ENCODE results near the gene NAT8L. TPM values are rescaled to one million over a fixed set of nuclear protein-coding genes. Genes with fewer than 3 reads are reported as not detected.

NAT8L gene
- total RNA-seq, 1 experiment from 2014 or later = 0.05 TPM

GRCh38 chr4:2075171-2075986, 16.3 kb downstream of the NAT8L start:
- no peak for DNase-seq (ENCODE audit: low read depth)

DNA sequence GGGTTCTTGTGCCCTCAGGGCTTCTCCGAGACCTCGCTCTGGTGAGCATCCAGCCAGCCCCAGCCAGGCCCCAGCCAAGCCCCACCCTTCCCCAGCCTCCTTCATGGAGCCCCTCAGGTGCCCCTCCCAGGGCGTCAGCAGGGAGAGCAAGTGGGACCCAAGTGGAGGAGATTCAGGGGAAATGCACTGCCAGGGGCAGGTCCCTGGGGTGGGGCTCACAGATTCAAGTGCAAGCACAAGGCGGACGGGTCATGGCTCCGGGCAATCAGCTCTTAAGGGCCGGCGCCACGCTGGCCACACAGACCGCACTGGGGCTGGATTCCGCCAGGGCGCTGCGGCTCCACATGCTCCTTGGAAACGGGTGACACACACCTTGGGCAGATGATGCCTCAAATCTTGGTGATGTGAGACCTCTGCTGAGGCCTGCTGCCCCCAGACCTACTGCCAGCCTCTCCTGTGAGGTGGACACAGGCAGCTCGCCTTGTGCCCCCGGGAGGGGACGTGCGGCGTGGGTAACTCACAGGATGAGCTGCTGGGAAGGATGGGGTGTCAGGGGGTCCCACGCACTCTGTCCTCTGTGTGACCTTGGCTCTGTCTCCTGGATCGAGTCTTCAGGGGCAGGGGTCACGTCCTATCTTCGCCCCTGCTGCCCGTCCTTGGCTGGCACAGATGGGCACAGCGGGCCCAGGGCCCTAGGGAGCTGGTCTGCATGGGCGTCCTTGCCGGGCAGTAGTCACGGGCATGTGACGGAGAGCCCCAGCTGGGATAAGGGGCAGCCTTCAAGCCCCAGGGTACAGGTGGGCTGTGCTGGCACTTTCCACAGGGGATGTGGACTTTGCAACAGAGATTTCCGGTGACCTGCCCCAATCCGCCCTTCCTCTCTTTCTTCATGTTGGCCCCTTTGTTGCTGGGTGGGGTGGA, 17.1 kb downstream of the NAT8L start:
- DNase-seq (ENCODE audit: low read depth) = no peak

GRCh38 chr4:2076908-2077536, 17.9 kb downstream of the NAT8L start:
- DNase-seq (ENCODE audit: low read depth) = no peak

DNA sequence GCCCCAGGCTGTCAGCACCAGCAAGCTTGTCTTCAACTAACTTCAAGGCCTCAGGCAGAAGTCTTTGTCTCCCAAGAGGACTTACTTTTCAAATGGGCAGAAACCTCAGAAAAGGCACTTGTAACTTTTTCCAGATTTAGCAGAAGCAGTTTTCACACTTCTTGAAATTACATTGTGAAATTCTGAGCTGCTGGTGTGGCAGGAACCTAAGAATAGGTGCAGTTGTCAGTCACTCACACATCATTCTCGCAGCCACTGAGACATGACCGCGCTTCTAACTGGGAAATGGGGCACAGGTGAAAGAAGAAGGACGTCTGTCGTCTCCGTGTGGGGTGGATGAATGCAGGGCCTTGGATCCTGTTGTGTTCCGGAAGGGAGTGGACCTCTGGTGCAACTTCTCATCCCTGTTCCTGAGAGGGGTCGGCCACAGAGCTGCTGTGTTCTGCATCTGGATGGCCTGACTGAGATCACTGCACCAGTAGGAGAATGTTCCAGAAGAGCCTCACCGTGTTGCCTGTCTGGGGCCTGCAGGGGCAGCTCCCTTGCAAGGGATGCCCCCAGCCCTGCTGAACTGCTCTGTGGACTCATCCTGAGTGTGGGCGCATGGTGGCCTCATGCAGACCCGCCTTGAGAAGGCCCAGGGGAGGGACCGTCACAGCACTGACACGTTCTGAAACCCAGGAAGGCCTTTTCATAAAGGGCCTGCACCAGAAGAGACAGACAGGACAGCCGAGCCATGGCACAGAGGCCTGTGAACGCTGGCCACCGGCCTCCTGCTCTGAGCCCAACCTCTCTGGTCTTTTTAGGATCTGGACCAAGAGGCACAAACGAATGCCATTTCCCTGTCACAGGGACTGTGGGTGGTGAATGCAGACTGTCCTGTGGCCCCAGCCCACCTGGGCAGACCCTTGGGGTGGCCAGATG, 18.7 kb downstream of the NAT8L start:
- no peak for DNase-seq (ENCODE audit: low read depth)

GRCh38 chr4:2078584-2078983, 19.5 kb downstream of the NAT8L start:
- DNase-seq (ENCODE audit: low read depth) = no peak

DNA sequence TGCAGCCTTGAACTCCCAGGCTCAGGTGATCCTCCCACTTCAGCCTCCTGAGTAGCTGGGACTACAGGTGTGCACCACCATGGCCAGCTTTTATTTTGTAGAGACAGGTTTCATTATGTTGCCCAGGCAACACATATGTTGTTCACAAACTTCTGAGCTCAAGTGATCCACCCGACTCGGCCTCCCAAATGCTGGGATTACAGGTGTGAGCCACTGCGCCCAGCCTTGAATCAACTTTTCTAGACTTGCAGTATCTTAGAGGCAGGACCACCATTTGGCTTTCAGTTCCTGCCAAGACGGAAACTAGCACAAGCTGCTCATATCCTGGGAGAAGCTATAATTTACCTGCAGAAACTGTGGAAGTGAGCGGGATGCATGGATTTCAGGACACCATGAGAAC, 19.9 kb downstream of the NAT8L start:
- no peak for DNase-seq (ENCODE audit: low read depth)

GRCh38 chr4:2079926-2080325, 20.8 kb downstream of the NAT8L start:
- no peak for DNase-seq (ENCODE audit: low read depth)

DNA sequence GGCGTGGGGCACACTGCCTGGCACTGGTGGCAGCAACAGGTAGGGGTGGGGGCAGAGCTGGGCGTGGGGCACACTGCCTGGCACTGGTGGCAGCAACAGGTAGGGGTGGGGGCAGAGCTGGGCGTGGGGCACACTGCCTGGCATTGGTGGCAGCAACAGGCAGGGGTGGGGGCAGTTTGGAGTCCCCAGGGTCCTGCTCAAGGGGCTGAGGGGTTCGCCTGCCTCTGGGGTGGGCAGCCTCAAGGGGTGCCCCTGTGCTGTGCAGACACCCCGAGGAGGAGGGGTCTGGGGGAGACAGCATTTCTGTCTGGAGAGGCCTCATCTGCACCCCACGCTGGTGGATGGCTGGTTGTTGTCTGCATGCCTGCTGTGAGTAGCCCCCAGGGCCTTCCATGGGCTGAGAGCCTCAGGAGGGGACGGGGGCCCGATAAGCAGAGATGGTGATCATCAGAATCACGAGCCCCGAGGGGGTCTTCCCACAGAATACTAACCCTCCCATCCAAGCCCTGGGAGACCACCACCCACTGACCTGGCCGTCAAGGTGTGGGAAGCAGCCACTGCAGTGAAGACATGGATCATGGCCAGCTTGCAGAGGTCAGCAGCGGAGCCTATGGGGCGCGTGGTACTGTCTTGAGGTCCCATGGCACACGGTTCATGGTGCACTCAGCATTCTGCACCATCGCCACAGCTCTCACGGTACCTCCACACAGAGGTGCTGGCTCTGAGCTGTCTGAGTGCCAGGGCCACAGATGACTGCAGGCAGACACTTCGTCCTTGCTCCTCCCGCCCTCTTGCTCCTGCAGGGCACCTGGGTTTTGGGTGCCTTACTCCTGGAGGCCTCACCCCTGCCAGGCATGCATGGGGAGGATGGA, 21.5 kb downstream of the NAT8L start:
- no peak for DNase-seq (ENCODE audit: low read depth)

- DNase-seq (ENCODE audit: low read depth) = no peak
Measured at GRCh38 chr4:2081540-2081939, 22.4 kb downstream of the NAT8L start.

DNA sequence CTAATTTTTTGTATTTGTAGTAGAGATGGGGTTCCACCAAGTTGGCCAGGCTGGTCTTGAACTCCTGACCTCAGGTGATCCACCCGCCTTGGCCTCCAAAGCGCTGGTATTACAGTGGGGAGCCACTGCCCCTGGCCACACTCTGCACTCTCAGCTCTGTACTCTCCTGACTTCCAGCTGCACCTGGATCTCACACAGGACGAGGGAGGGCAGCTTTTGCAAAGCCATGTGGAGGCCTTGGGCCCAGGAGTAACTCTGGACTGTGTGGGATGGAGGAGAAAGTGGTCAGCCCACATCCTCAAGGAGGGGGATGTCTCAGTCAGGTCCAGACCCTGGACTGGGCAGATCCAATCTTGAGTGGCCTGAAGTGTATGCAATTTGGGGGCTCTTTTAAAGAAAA, 23.0 kb downstream of the NAT8L start:
- no peak for DNase-seq (ENCODE audit: low read depth)

GRCh38 chr4:2082627-2083026, 23.5 kb downstream of the NAT8L start:
- no peak for DNase-seq (ENCODE audit: low read depth)

GRCh38 chr4:2083116-2083825, 24.1 kb downstream of the NAT8L start:
- DNase-seq (ENCODE audit: low read depth) = no peak

DNA sequence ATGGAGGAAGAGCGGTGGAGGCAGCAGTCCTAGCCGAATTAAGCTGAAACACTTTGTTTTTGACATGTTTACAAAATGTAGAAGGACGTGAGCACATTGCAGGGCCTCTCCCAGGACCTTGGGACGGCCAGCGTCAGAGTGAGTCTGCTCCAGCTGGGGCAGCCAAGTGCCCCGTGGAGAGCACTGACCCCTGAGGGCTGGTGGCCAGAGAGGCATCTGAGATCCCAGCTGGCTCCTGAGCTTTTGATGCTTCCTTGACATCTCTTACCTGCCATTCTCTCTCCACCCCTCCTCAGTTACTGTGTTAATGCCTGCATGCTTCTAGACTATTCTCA, 24.7 kb downstream of the NAT8L start:
- no peak for DNase-seq (ENCODE audit: low read depth)

- DNase-seq (ENCODE audit: low read depth) = no peak
Measured at GRCh38 chr4:2084316-2084715, 25.2 kb downstream of the NAT8L start.

- DNase-seq (ENCODE audit: low read depth) = no peak
Measured at GRCh38 chr4:2085496-2085901, 26.4 kb downstream of the NAT8L start.

- no peak for DNase-seq (ENCODE audit: low read depth)
Measured at GRCh38 chr4:2087170-2087569, 28.0 kb downstream of the NAT8L start.

- DNase-seq (ENCODE audit: low read depth) = no peak
Measured at GRCh38 chr4:2089222-2089621, 30.1 kb downstream of the NAT8L start.

- DNase-seq (ENCODE audit: low read depth) = no peak
Measured at GRCh38 chr4:2090642-2091041, 31.5 kb downstream of the NAT8L start.

DNA sequence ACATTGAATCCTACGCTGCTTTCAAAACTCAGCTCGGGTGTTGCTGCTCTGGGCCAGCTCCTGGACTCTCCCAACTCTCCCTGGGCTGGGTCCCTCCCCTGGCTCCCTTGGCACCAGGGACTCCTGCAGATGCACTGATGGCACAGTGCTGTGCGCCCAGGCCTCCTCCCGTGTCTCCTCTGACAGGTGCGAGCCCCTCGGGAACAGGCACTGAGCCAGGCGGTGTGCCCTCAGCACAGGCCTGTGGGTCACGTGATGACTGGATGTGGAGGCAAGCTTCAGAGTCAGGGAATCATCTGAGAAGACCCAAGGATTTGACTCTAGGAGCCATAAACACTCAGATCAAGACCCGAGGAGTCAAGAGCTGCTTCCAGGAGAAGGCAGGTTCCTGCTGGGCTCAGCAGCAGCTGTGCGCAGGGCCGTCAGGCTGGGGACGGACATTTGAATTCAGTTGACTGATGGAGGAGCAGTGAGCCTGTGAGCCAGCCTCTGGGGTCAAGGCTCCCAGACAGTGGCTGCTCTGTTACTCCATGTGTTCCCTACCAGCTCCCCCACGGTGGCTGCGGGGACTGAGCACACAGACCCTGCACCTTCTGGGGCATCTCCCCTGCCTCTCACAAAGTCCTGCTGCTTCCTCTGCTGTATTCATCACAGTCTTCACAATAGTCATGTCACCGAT, 33.0 kb downstream of the NAT8L start:
- no peak for DNase-seq (ENCODE audit: low read depth)
